ENCODE data around the gene RTL10. TPM values are rescaled to one million over a fixed set of nuclear protein-coding genes. Genes with fewer than 3 reads are reported as not detected.

Gene RTL10
- polyA plus RNA-seq, 1 of the 3 experiments (the other 2 are of a cell fraction) = 7.8 TPM

- Histone ChIP-seq H3K27me3 (ENCODE audit: insufficient read depth) (no peaks in the 10 kb centered on the region), H3K9me3 (no peaks in the 10 kb centered on the region), H3K79me2 (ENCODE audit: insufficient read depth) (no peaks in the 10 kb centered on the region), H3K4me2 (no peak overlapping the region), H3K27ac (ENCODE audit: low read depth in 2 of 2, low read length in 1 of 2) (no peak overlapping the region), H3K9ac (no peak overlapping the region), H4K20me1 (ENCODE audit: insufficient read depth) (no peaks in the 10 kb centered on the region), H3K4me1 (ENCODE audit: control insufficient read depth in 1 of 2, insufficient read depth in 2 of 2, low read depth in 1 of 2, low read length in 1 of 2) (peaks cover 0 to 39% of the 10 kb centered on the region in 2 experiments; a peak in 1 of 4 replicates), H2AFZ (ENCODE audit: low read depth) (no peak overlapping the region), H3F3A (replicated peaks; ENCODE audit: insufficient read depth) (no peaks in the 10 kb centered on the region), H3K36me3 (replicated peaks in 1 of 2; ENCODE audit: control insufficient read depth in 1 of 2, insufficient read depth in 2 of 2, low read length in 1 of 2) (no peaks in the 10 kb centered on the region), H3K9me2 (no peaks in the 10 kb centered on the region), H3K4me3 (ENCODE audit: low read depth in 2 of 2, low read length in 1 of 2) (no peak overlapping the region)
- no peak for TF ChIP-seq REST (IDR thresholded peaks at IDR 0.05; ENCODE audit: low read depth, low read length)
- no peak for TF ChIP-seq TAF1 (IDR thresholded peaks at IDR 0.05; ENCODE audit: borderline replicate concordance, low read depth, low read length)
- 84% methylated on average over 2 of the region's 3 CpGs for WGBS (ENCODE audit: low lambda C conversion rate)
- POLR2A ChIA-PET = no interaction called here
- no peak for DNase-seq
- CTCF ChIA-PET = interaction anchor here (1.0 to 2.5 kb wide), 2 partner anchors 9 to 96 kb away, joined by 3 to 12 read pairs; no protein-coding TSS in a partner anchor
Measured at GRCh38 chr22:19809741-19810140, 44.9 kb downstream of the RTL10 start.

- Histone ChIP-seq H3K4me2 (no peak overlapping the region), H4K20me1 (ENCODE audit: insufficient read depth) (no peaks in the 10 kb centered on the region), H3K4me1 (ENCODE audit: control insufficient read depth in 1 of 2, insufficient read depth in 2 of 2, low read depth in 1 of 2, low read length in 1 of 2) (peaks cover 0 to 39% of the 10 kb centered on the region in 2 experiments; a peak in 1 of 4 replicates), H3K79me2 (ENCODE audit: insufficient read depth) (no peaks in the 10 kb centered on the region), H3K27me3 (ENCODE audit: insufficient read depth) (no peaks in the 10 kb centered on the region), H3K9ac (no peak overlapping the region), H3K27ac (ENCODE audit: low read depth in 2 of 2, low read length in 1 of 2) (no peak overlapping the region), H3K9me3 (no peaks in the 10 kb centered on the region), H3K4me3 (ENCODE audit: low read depth in 2 of 2, low read length in 1 of 2) (no peak overlapping the region), H3K9me2 (no peaks in the 10 kb centered on the region), H3K36me3 (replicated peaks in 1 of 2; ENCODE audit: control insufficient read depth in 1 of 2, insufficient read depth in 2 of 2, low read length in 1 of 2) (no peaks in the 10 kb centered on the region), H3F3A (replicated peaks; ENCODE audit: insufficient read depth) (no peaks in the 10 kb centered on the region), H2AFZ (ENCODE audit: low read depth) (no peak overlapping the region)
- ChIA-PET CTCF (interaction anchor here (0.7 to 2.5 kb wide), 3 partner anchors 8 to 101 kb away, joined by 3 to 12 read pairs (median 5); no protein-coding TSS in a partner anchor), POLR2A (no interaction called here)
- TF ChIP-seq, protein P1, sequence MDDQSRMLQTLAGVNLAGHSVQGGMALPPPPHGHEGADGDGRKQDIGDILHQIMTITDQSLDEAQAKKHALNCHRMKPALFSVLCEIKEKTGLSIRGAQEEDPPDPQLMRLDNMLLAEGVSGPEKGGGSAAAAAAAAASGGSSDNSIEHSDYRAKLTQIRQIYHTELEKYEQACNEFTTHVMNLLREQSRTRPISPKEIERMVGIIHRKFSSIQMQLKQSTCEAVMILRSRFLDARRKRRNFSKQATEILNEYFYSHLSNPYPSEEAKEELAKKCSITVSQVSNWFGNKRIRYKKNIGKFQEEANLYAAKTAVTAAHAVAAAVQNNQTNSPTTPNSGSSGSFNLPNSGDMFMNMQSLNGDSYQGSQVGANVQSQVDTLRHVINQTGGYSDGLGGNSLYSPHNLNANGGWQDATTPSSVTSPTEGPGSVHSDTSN (IDR thresholded peaks at IDR 0.05) = no peak
- TF ChIP-seq RCOR1 (IDR thresholded peaks at IDR 0.05; ENCODE audit: low read length) (no peak), SMC3 (IDR thresholded peaks at IDR 0.05; ENCODE audit: low read depth, low read length) (no peak), ELF1 (IDR thresholded peaks at IDR 0.05) (no peak)
- no peak for DNase-seq
- 82% methylated on average over 9 of the region's 11 CpGs for WGBS (ENCODE audit: low lambda C conversion rate)
Measured at GRCh38 chr22:19808873-19809478, 45.7 kb downstream of the RTL10 start.
